DMS53 treated with DMSO at 0.1 percent for 48 hours (cell line): ENCODE data around the gene SH3TC2.

Experiments used
- DNase-seq: peaks from one replicate; lab custom pipeline; 2025; ENCODE audit not compliant: unreplicated experiment; lab: John Stamatoyannopoulos, UW

SH3TC2 gene

GRCh38 chr5:148974642-148975327, 88.1 kb downstream of the SH3TC2 start:
- no peak for DNase-seq

- no peak for DNase-seq
These were observed 89.4 kb downstream of the SH3TC2 start for GRCh38 chr5:148973455-148973854.

GRCh38 chr5:148972974-148973374, 89.9 kb downstream of the SH3TC2 start:
- DNase-seq, result no peak

- no peak for DNase-seq
These were observed 90.5 kb downstream of the SH3TC2 start for GRCh38 chr5:148972396-148972795.

- DNase-seq, result no peak
These were observed 92.0 kb downstream of the SH3TC2 start for GRCh38 chr5:148970876-148971275.

GRCh38 chr5:148970228-148970627, 92.6 kb downstream of the SH3TC2 start:
- DNase-seq, result no peak

- DNase-seq, result no peak
These were observed 93.6 kb downstream of the SH3TC2 start for GRCh38 chr5:148969291-148969690.

GRCh38 chr5:148968311-148968710, 94.6 kb downstream of the SH3TC2 start:
- DNase-seq, result no peak

GRCh38 chr5:148967783-148968182, 95.1 kb downstream of the SH3TC2 start:
- no peak for DNase-seq

- DNase-seq, result no peak
These were observed 95.9 kb downstream of the SH3TC2 start for GRCh38 chr5:148966938-148967337.

GRCh38 chr5:148966348-148966747, 96.5 kb downstream of the SH3TC2 start:
- DNase-seq, result no peak

- peak; percentile 55 for DNase-seq
These were observed 97.2 kb downstream of the SH3TC2 start for GRCh38 chr5:148965511-148966265.

GRCh38 chr5:148963664-148964063, 99.2 kb downstream of the SH3TC2 start:
- no peak for DNase-seq

GRCh38 chr5:148962761-148963324, 100.0 kb downstream of the SH3TC2 start:
- no peak for DNase-seq

- DNase-seq, result no peak
These were observed 100.7 kb downstream of the SH3TC2 start for GRCh38 chr5:148962200-148962550.

- no peak for DNase-seq
These were observed 101.3 kb downstream of the SH3TC2 start for GRCh38 chr5:148961261-148962199.

GRCh38 chr5:148960070-148960769, 102.6 kb downstream of the SH3TC2 start:
- no peak for DNase-seq

- DNase-seq, result peak; percentile 7
These were observed 105.2 kb downstream of the SH3TC2 start for GRCh38 chr5:148957591-148958202.

GRCh38 chr5:148956477-148957385, 106.1 kb downstream of the SH3TC2 start:
- no peak for DNase-seq
